H4 (cell line): Measurements from ENCODE around the gene SMIM24. TPM values are rescaled to one million over a fixed set of nuclear protein-coding genes. Genes with fewer than 3 reads are reported as not detected.
"Not testable (repeated sequence)": the region's sequence is repeated elsewhere in the genome, so short reads cannot be mapped to it uniquely, and the experiment has no call there.

Experiments
- DNase-seq: peaks from one replicate; pipeline ENCODE4 v3.0.0-alpha.2; 2015; ENCODE audit warnings: low spot score
- total RNA-seq: library from RNA; depleted of rRNA; stranded (reverse); fragments of >200 nt; shearing (Covaris generic); gene quantifications from 2 replicates; pipeline ENCODE4 v1.2.3, GENCODE V29; 2014; rRNA removed

Gene SMIM24
- total RNA-seq, 1 experiment from 2014 or later, result not detected

DNA sequence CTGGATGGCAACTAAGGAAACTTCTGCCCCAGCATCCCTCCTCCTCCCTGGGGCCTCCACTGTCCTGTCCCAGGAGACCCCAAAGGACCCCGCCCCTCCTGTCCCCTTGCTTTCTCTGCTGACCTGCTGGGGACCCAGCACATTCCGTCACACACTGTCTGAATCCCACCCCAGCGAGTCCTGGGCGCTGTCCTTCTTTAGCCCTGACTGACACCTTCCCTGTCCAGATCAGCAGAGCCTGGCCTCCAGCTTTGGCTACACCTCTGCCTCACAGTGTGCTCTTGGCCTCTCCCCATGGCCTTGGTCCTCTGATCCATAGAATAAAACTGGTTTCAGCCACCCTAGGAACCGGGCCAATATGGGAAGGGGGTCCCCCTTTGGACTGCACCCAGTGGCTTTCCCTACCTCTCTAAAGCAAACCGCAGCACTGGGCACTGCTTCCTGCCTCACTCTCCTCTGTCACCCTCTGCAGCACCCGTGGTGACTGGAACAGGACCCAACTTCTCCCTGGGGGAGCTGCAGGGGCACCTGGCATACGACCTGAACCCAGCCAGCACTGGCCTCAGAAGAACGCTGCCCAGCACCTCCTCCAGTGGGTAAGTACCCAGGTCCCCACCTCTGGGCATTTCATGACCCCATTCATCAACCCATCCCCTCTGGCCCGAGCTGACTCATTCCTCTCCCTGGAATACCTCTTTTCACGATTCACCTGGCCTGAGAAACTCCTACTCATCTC, 46.4 kb downstream of the SMIM24 start:
- no peak for DNase-seq

DNA sequence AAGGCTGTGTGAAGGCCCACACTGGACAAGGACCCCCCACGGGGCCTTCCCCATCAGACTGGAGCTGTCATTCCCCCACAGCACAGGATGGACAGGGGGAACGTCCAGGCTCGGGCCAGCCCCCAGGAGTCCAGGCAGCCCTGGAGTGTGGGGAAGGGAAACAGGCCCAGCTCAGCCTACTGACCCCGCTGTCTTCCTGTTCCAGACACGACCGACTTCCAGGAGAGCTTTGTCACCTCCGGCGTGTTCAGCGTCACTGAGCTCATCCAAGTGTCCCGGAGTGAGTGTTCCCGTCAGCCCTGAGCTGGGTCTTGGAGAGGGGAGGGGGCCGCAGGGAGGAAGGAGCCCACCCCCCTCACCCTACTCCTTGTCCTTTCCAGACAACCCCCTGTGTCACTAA, 47.0 kb downstream of the SMIM24 start:
- no peak for DNase-seq

DNA sequence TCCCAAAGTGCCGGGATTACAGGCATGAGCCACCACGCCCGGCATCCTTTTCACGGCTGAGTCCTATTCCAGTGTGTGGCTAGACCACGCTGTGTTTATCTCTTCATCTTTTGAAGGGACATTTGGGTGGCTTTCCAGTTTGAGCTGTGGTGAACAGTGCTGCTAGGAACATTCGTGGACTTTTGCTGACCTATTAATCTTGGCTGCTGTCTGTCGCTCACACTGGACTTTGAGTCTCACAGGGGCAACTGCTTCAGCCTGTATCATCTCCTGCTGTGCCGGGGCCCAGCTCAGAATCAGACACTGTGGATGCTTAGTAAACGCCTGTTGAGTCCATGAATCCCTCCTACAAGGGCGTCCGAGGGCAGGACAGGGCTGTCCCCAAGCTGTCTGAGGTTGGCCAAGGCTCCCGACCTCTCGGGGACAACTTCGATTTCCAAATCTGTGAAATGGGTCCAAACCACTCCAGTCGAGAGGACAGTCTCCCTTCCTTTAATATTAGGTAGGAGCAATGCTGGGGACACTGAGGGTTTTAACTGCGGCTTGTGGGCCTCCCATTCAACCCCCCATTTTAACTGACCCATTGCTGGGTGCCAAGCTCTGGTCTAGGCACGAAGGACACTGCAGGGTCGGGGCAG, 48.4 kb downstream of the SMIM24 start:
- no peak for DNase-seq

GRCh38 chr19:3430366-3430680, 50.0 kb downstream of the SMIM24 start:
- not testable (repeated sequence) for DNase-seq

DNA sequence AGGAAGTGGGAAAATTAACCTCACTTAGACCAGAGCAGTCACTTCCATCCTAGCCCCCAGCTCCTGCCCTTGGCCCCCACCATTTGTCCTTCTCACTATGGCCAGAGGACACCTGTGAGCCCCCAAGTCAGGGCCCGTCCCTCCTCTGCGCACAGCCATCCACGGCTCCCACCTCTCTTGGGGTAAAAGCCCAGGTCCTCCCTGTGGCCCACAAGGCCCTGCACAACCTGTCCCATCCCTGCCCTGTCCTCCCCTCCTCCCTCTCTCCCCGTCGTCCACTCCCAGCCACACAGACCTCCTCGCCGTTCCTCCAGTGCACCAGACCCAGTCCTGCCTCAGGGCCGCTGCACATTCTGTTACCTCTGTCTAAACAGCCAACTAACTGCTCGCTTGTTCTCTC, 53.9 kb downstream of the SMIM24 start:
- no peak for DNase-seq

Other genes with a start within 250 kb of the SMIM24 start
- gene NFIC, start 113.9 kb downstream of the SMIM24 start, total RNA-seq, result 19.8 and 20.0 TPM in 2 replicates
- not detected in 2 replicates for gene SMIM44, start 2.9 kb upstream of the SMIM24 start, total RNA-seq
- gene DOHH, start 20.1 kb upstream of the SMIM24 start, total RNA-seq, result 6.9 and 11.0 TPM in 2 replicates
- 20.0 and 24.3 TPM in 2 replicates for gene FZR1, start 25.8 kb upstream of the SMIM24 start, total RNA-seq
- gene TEKTIP1, start 58.6 kb upstream of the SMIM24 start, total RNA-seq, result not detected in 2 replicates
- 32.1 and 55.1 TPM in 2 replicates for gene MFSD12, start 77.1 kb upstream of the SMIM24 start, total RNA-seq
- gene HMG20B, start 92.4 kb upstream of the SMIM24 start, total RNA-seq, result 72.2 and 90.8 TPM in 2 replicates
- not detected in 2 replicates for gene GIPC3, start 105.0 kb upstream of the SMIM24 start, total RNA-seq
- 1.6 TPM in 1 of 2 replicates, not detected in the other for gene TBXA2R, start 126.3 kb upstream of the SMIM24 start, total RNA-seq
- 12.1 and 13.9 TPM in 2 replicates for gene CACTIN, start 146.3 kb upstream of the SMIM24 start, total RNA-seq
- gene PIP5K1C, start 219.9 kb upstream of the SMIM24 start, total RNA-seq, result 5.3 and 6.8 TPM in 2 replicates
- 1.5 TPM in 1 of 2 replicates, not detected in the other for gene TJP3, start 227.9 kb upstream of the SMIM24 start, total RNA-seq